Panc1 (cell line): ENCODE data around the gene KIF21A. TPM values are rescaled to one million over a fixed set of nuclear protein-coding genes. Genes with fewer than 3 reads are reported as not detected.

Experiments
- ATAC-seq: fragments of 200-7000 bp; cut with Tn5 transposase; 2 replicates; pipeline ENCODE4 v1.9.1; 2020; ENCODE audit warnings: mild to moderate bottlenecking, moderate library complexity
- BruUV-seq: library from RNA; stranded (reverse); fragments of 400-500 nt; replicated peaks from 2 replicates; lab custom pipeline; 2021; lab: Mats Ljungman, UMichigan
- CTCF ChIA-PET: fragments of 300-600 bp; sonication (Branson Sonifier 250); formaldehyde crosslinking; loops from one replicate; lab custom pipeline; 2022; ENCODE audit warnings: antibody characterized with exemption; lab: Charles Lee
- POLR2A ChIA-PET: fragments of 300-600 bp; sonication (Branson Sonifier 250); formaldehyde crosslinking; loops from one replicate; lab custom pipeline; 2022; ENCODE audit warnings: antibody characterized with exemption; lab: Charles Lee
- DNase-seq: peaks from one replicate; pipeline ENCODE4 v3.0.0-alpha.2; 2010; ENCODE audit warnings: low read depth, low spot score
- H3K27ac ChIP-seq: 2 replicates; pipeline ENCODE4 v1.5.1; 2011; ENCODE audit warnings: mild to moderate bottlenecking, low read length, inconsistent platforms
- H3K27me3 ChIP-seq: fragments of 200-500 bp; sonication (Bioruptor generic); 2 replicates; pipeline ENCODE4 v1.6.0; 2014; ENCODE audit warnings: low read length, inconsistent platforms; ENCODE audit not compliant: control insufficient read depth, insufficient read depth
- H3K36me3 ChIP-seq: fragments of 200-500 bp; sonication (Bioruptor generic); 2 replicates; pipeline ENCODE4 v1.5.1; 2014; ENCODE audit warnings: inconsistent platforms, mild to moderate bottlenecking, low read length, moderate library complexity; ENCODE audit not compliant: control insufficient read depth, insufficient read depth
- H3K4me1 ChIP-seq: 2 replicates; pipeline ENCODE4 v1.5.1; 2011; ENCODE audit warnings: inconsistent platforms, mild to moderate bottlenecking, low read length, moderate library complexity; ENCODE audit not compliant: control insufficient read depth, insufficient read depth
- H3K4me3 ChIP-seq, 2 experiments: 2 replicates each; pipeline ENCODE4 v1.5.1; 2011 to 2012; ENCODE audit warnings: low read depth in 2 of 2, low read length in 2 of 2, mild to moderate bottlenecking in 2 of 2, inconsistent platforms in 1 of 2, moderate library complexity in 1 of 2
- H3K9me3 ChIP-seq: fragments of 200-500 bp; sonication (Bioruptor generic); 2 replicates; pipeline ENCODE4 v1.5.1; 2014; ENCODE audit warnings: low read depth, mild to moderate bottlenecking, inconsistent platforms, low read length, moderate library complexity; ENCODE audit not compliant: control insufficient read depth, insufficient read depth
- CTCF ChIP-seq: fragments of 450-650 bp; IDR thresholded peaks from 2 replicates; pipeline ENCODE4 v1.5.1; 2017; ENCODE audit warnings: mild to moderate bottlenecking
- POLR2AphosphoS5 ChIP-seq: IDR thresholded peaks from 2 replicates; pipeline ENCODE4 v1.6.1; 2012; ENCODE audit warnings: mild to moderate bottlenecking, low read depth, low read length, moderate library complexity
- REST ChIP-seq, 2 experiments: IDR thresholded peaks; 2 replicates each; pipeline ENCODE4 v1.6.1; 2011 to 2012; ENCODE audit warnings: low read depth in 2 of 2, control low read depth in 1 of 2, low read length in 1 of 2, mild to moderate bottlenecking in 1 of 2, moderate library complexity in 1 of 2; ENCODE audit not compliant: insufficient read depth in 1 of 2
- SIN3A ChIP-seq: IDR thresholded peaks from 2 replicates; pipeline ENCODE4 v1.6.1; 2012; ENCODE audit warnings: low read depth, mild to moderate bottlenecking, low read length, moderate library complexity, borderline replicate concordance; ENCODE audit not compliant: insufficient read depth
- TCF7L2 ChIP-seq: IDR thresholded peaks from 2 replicates; pipeline ENCODE4 v1.6.1; 2011; ENCODE audit warnings: mild to moderate bottlenecking, low read depth, low read length, inconsistent platforms
- in situ Hi-C: cut with HindIII; loops from 2 replicates; pipeline ENCODE4 v1.10.0; 2016; ENCODE audit warnings: low sequenced_read_pairs, low pct_unique_long_range_greater_than_20kb
- intact Hi-C: fragments of 100-400 bp; cut with micrococcal nuclease; formaldehyde crosslinking; loops from one replicate; pipeline ENCODE4 v1.10.0; 2022; ENCODE audit not compliant: unreplicated experiment
- total RNA-seq: library from RNA; stranded (reverse); gene quantifications from one replicate; pipeline ENCODE4 v1.2.1, GENCODE V29; 2021; ENCODE audit not compliant: unreplicated experiment

Gene KIF21A
- total RNA-seq, 1 experiment from 2014 or later, result 25.6 TPM

- ChIA-PET CTCF (no interaction called here), POLR2A (no interaction called here)
- intact Hi-C loops (no loop called here), in situ Hi-C loops (no loop called here)
- no peaks in the 10 kb centered on the region for H3K4me1 ChIP-seq
- no peak overlapping the region for H3K4me3 ChIP-seq
- H3K27me3 ChIP-seq, result no peaks in the 10 kb centered on the region
- no TSS peak for BruUV-seq
- H3K27ac ChIP-seq, result no peak overlapping the region
- TF ChIP-seq REST (IDR thresholded peaks at IDR 0.05; ENCODE audit: insufficient read depth in 1 of 2, low read depth in 2 of 2, low read length in 1 of 2) (no peak), TCF7L2 (no peak), POLR2AphosphoS5 (no peak), SIN3A (no peak), CTCF (no peak)
- no peaks in the 10 kb centered on the region for H3K9me3 ChIP-seq
- ATAC-seq, result no peak
- DNase-seq, result no peak
- H3K36me3 ChIP-seq, result no peaks in the 10 kb centered on the region
Measured at GRCh38 chr12:39431797-39432196, 11.1 kb downstream of the KIF21A start.

GRCh38 chr12:39431002-39431796 is 11.7 kb downstream of the KIF21A start:
- Histone ChIP-seq H3K27ac (no peak overlapping the region), H3K4me1 (no peaks in the 10 kb centered on the region), H3K9me3 (no peaks in the 10 kb centered on the region), H3K4me3 (no peak overlapping the region), H3K27me3 (no peaks in the 10 kb centered on the region), H3K36me3 (no peaks in the 10 kb centered on the region)
- intact Hi-C loops, result no loop called here
- ChIA-PET CTCF (no interaction called here), POLR2A (no interaction called here)
- ATAC-seq, result no peak
- BruUV-seq, result no TSS peak
- no peak for DNase-seq
- TF ChIP-seq CTCF (no peak), POLR2AphosphoS5 (no peak), SIN3A (no peak), REST (IDR thresholded peaks at IDR 0.05; ENCODE audit: insufficient read depth in 1 of 2, low read depth in 2 of 2, low read length in 1 of 2) (no peak), TCF7L2 (no peak)
- in situ Hi-C loops, result no loop called here
